ENCODE measurements around the gene EFNA4. TPM values are rescaled to one million over a fixed set of nuclear protein-coding genes. Genes with fewer than 3 reads are reported as not detected.
A peak's percentile ranks its signal among the peaks of the same experiment; 100 is the strongest.

Gene EFNA4
- polyA plus RNA-seq, 2 of the 4 experiments (the other 2 are of a cell fraction): 3.1 to 8.7 TPM

DNA sequence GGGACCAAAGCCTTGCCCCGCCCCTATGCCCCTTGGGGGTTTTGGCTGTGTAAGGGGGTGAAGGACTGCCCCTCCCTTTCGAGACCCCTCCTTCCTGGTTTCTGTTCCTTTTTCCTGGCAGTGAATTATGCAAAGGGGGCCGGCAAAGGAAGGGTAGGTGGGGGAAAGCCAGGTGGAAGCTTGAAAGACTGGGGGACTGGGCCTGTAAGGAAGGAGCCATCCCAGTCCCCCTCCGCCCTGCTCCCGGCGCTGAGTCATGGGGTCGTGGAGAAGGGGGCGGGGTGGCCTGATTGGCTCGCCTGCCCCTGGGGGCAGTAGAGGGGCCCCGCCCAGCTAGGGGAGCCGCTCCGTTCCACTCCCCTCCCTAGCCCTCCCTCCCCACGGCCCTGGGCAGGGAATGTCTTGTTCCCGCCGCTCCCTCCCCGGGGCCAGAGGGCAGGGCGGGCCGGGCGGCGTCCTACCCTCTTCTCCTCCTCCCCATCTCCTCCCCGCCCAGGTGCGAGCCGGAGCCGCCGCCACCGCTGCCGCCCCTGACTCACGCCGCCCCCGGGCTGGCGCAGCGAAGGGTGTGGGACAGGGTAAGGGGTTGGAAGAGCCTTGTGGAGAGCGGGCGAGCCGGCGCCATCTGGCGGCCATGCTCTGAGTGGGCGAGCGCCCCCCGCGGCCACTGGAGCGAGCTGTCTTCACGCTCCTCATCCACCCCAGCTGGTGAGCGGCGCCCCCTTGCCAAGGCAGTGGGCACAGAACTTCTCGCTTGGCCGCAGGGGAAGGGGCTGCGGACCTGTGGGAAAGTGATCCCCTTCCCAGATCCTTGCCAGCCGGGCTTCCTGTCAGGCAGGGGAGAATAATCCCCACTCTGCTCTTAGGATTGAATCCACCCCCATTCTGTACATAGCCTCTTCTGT, 46.2 kb upstream of the EFNA4 start:
- Histone ChIP-seq H3K4me3 (peak overlapping the region; percentile 29), H3K9me3 (no peaks in the 10 kb centered on the region), H3K4me1 (peaks cover 74% of the 10 kb centered on the region), H3K27ac (peak overlapping the region; percentile 96 to 99), H3K4me2 (peak overlapping the region; percentile 76)
- POLR2A ChIA-PET: interaction anchor here (0.6 to 2.8 kb wide), 6 partner anchors 10 to 62 kb away, joined by 3 to 23 read pairs (median 12); partner anchors contain the start of genes CKS1B and SHC1
- TF ChIP-seq EP300 (IDR thresholded peaks at IDR 0.05) (peak in 1 of 2 experiments; percentile 30; a peak in 1 of 5 replicates), RARB (CRISPR knock-in tag; IDR thresholded peaks at IDR 0.05) (no peak), JUNB (IDR thresholded peaks at IDR 0.05) (peak; percentile 46; the same call in 1 of the 2 replicates), RFX5 (IDR thresholded peaks at IDR 0.05) (no peak), JUN (IDR thresholded peaks at IDR 0.05) (peak; percentile 51 to 96; a peak in 3 of 5 replicates), SMC3 (IDR thresholded peaks at IDR 0.05) (peak; percentile 99), HEYL (CRISPR knock-in tag; IDR thresholded peaks at IDR 0.05) (no peak), HMGXB4 (CRISPR knock-in tag; IDR thresholded peaks at IDR 0.05; ENCODE audit: borderline replicate concordance) (peak; percentile 74; the same call in 1 of the 2 replicates), EHMT2 (IDR thresholded peaks at IDR 0.05; ENCODE audit: low read depth) (no peak), SREBF2 (IDR thresholded peaks at IDR 0.05) (no peak), RAD21 (conservative IDR thresholded peaks at IDR 0.05 in 1 of 2, IDR thresholded peaks at IDR 0.05 in 1 of 2) (peak; percentile 85 to 97), CHD4 (IDR thresholded peaks at IDR 0.05; ENCODE audit: borderline replicate concordance) (no peak), POLR2A (IDR thresholded peaks at IDR 0.05; ENCODE audit: low read length) (no peak), HES2 (IDR thresholded peaks at IDR 0.05) (no peak), NR3C1 (IDR thresholded peaks at IDR 0.05) (peak; percentile 81; the same call in 1 of the 3 replicates), ZFP36 (IDR thresholded peaks at IDR 0.05; ENCODE audit: borderline replicate concordance, partially characterized antibody) (no peak), HOXB13 (CRISPR knock-in tag; IDR thresholded peaks at IDR 0.05; ENCODE audit: low read depth) (no peak), MYC (IDR thresholded peaks at IDR 0.05; ENCODE audit: borderline replicate concordance, low read length) (peak; percentile 78), NPAS2 (CRISPR knock-in tag; IDR thresholded peaks at IDR 0.05; ENCODE audit: borderline replicate concordance) (peak; percentile 32; the same call in 1 of the 2 replicates), ZSCAN20 (CRISPR knock-in tag; IDR thresholded peaks at IDR 0.05) (no peak), CBX2 (IDR thresholded peaks at IDR 0.05; ENCODE audit: borderline replicate concordance, low read depth) (no peak), ESRRA (IDR thresholded peaks at IDR 0.05; ENCODE audit: borderline replicate concordance, low read length) (no peak), MAFK (IDR thresholded peaks at IDR 0.05; ENCODE audit: partially characterized antibody) (peak; percentile 57), FOSL2 (IDR thresholded peaks at IDR 0.05) (peak; percentile 11; the same call in 1 of the 2 replicates), FOSL2 (CRISPR knock-in tag; IDR thresholded peaks at IDR 0.05) (peak; percentile 89), NFE2L2 (conservative IDR thresholded peaks at IDR 0.05; ENCODE audit: low read length) (peak; percentile 30), HOXB5 (CRISPR knock-in tag; IDR thresholded peaks at IDR 0.05) (peak; percentile 16; the same call in 1 of the 2 replicates), CTCF (IDR thresholded peaks at IDR 0.05) (peak; percentile 100), GATA3 (IDR thresholded peaks at IDR 0.05; ENCODE audit: borderline replicate concordance) (peak; percentile 64), EHF (CRISPR knock-in tag; IDR thresholded peaks at IDR 0.05) (no peak), KDM1A (IDR thresholded peaks at IDR 0.05; ENCODE audit: low read depth) (no peak), RCOR1 (IDR thresholded peaks at IDR 0.05; ENCODE audit: low read depth, low read length) (no peak), E2F6 (IDR thresholded peaks at IDR 0.05; ENCODE audit: borderline replicate concordance, low read depth) (no peak)
- TF ChIP-seq, protein P1, sequence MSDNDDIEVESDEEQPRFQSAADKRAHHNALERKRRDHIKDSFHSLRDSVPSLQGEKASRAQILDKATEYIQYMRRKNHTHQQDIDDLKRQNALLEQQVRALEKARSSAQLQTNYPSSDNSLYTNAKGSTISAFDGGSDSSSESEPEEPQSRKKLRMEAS (IDR thresholded peaks at IDR 0.05): peak; percentile 94
- ATAC-seq (peak; percentile 83 to 90), FAIRE-seq (no peak), DNase-seq (ENCODE audit: low read depth in 1 of 2, low spot score in 1 of 2) (peak; percentile 84 to 98)
- CTCF ChIA-PET: interaction anchor here (0.6 to 2.2 kb wide), 9 partner anchors 68 to 153 kb away, joined by 3 to 8 read pairs (median 3); no protein-coding TSS in a partner anchor
- WGBS (ENCODE audit: missing lambda C conversion rate): 1% methylated on average over 33 of the region's 49 CpGs

Measured in A549 (cell line).